Heart left ventricle (tissue), 16 donors: ENCODE measurements around the gene ANK3. TPM values are rescaled to one million over a fixed set of nuclear protein-coding genes. Genes with fewer than 3 reads are reported as not detected.

Experiments
- ATAC-seq, 4 donors: fragments of 200-7000 bp; cut with Tn5 transposase; one replicate each; pipeline ENCODE4 v1.9.1; 2020 to 2022; ENCODE audit warnings: moderate library complexity in 4 of 4, mild to moderate bottlenecking in 3 of 4, moderate number of reproducible peaks in 1 of 4
- DNase-seq, 5 donors: peaks; one replicate each; pipeline ENCODE4 v3.0.0-alpha.2; 2020
- H3K27ac ChIP-seq, 12 donors: fragments of 200-600 bp; sonication (generic) in 4 of 12; one replicate each; pipeline versions ENCODE4 v1.5.0 to v1.8.0; 2016 to 2022; ENCODE audit warnings: mild to moderate bottlenecking in 2 of 12
- H3K27me3 ChIP-seq, 9 donors: fragments of 200-600 bp; sonication (generic) in 2 of 9; one replicate each; pipeline versions ENCODE4 v1.5.1 to v1.8.0; 2016 to 2022; ENCODE audit warnings: mild to moderate bottlenecking in 3 of 9
- H3K36me3 ChIP-seq, 9 donors: fragments of 200-600 bp; sonication (generic) in 2 of 9; one replicate each; pipeline versions ENCODE4 v1.5.0 to v1.8.0; 2018 to 2022; ENCODE audit warnings: mild to moderate bottlenecking in 2 of 9
- H3K4me1 ChIP-seq, 12 donors: fragments of 200-600 bp; sonication (generic) in 4 of 12; one replicate each; pipeline versions ENCODE4 v1.5.0 to v1.8.0; 2016 to 2022; ENCODE audit warnings: mild to moderate bottlenecking in 3 of 12
- H3K4me3 ChIP-seq, 12 donors: fragments of 200-600 bp; sonication (generic) in 4 of 12; one replicate each; pipeline versions ENCODE4 v1.5.0 to v1.8.0; 2017 to 2022; ENCODE audit warnings: mild to moderate bottlenecking in 9 of 12, moderate library complexity in 4 of 12
- H3K9me3 ChIP-seq, 12 donors: fragments of 200-600 bp; sonication (generic) in 4 of 12; one replicate each; pipeline versions ENCODE4 v1.5.0 to v1.8.0; 2016 to 2022; ENCODE audit warnings: mild to moderate bottlenecking in 1 of 12
- CTCF ChIP-seq, 12 donors: fragments of 200-600 bp; sonication (generic) in 4 of 12; IDR thresholded peaks; one replicate each; pipeline versions ENCODE4 v1.5.0 to v1.8.0; 2018 to 2022; ENCODE audit warnings: antibody characterized with exemption in 12 of 12, mild to moderate bottlenecking in 5 of 12
- POLR2A ChIP-seq, 2 donors: fragments of 450-650 bp; IDR thresholded peaks; one replicate each; pipeline ENCODE4 v1.6.1; 2017; ENCODE audit warnings: antibody characterized with exemption in 2 of 2, mild to moderate bottlenecking in 2 of 2, moderate library complexity in 2 of 2
- WGBS, 4 donors: extraction: QIAGEN DNeasy Blood & Tissue Kit in 2 of 4; methylation state at CpG; one replicate each; pipeline versions ENCODE4 v1.1.5 to v1.1.7; 2013 to 2018; 5-methylcytosine and 5-hydroxymethylcytosine counted together
- intact Hi-C, 10 donors: fragments of 100-400 bp; cut with DNase I; formaldehyde crosslinking; loops; one replicate each; pipeline versions ENCODE4 v1.11.1 to v1.14.2; 2022
- polyA plus RNA-seq, 2 donors: library from polyadenylated mRNA; stranded (reverse); fragments of 200-250 nt; gene quantifications; one replicate each; pipeline ENCODE4 v1.2.3, GENCODE V29; 2013
- total RNA-seq, 9 donors: library from RNA; depleted of rRNA in 2 of 9; stranded (reverse); fragments of >200 nt in 2 of 9; fragmentation: NEBNext Ultra II Directional in 3 of 9; extraction: Animal tissue kit (Norgen Biotek cat#: 25700) in 3 of 9; gene quantifications; one replicate each; pipeline versions ENCODE4 v1.1.0 to v1.2.4, GENCODE V29; 2016 to 2023
- donor health status: ischemic (EF 13 %, LVEDD 7.1; RV severe dilation, severe dysfunction).
- donor health status: healthy with polysubstance abuse.
- donor health status: DM: no; HTN: yes; CAD: no.
- donor health status: DM: no; HTN: no; CAD: no.
- donor health status: ischemic (EF 25% LVEDD 6.9; RV normal size, moderate dysfunction).
- donor health status: ischemic (EF 25% LVEDD 5.7; RV mildly dilated, moderate dysfunction).
- donor health status: healthy.
- donor health status: DM: yes; HTN: yes; CAD: no.
- donor health status: ischemic (EF 35%, LVEDD 5.7; RV mildly dilated, moderate dysfunction).
- donor health status: nonischemic (EF 11% LVEDD 7.7; RV severe dilation, severe dysfunction).
- donor health status: DM: yes; HTN: yes; CAD: no.
- donor health status: PGD.
- donor health status: ischemic (EF 29% LVEDD 5.4; RV normal size, mild dysfunction).
- donor health status: nonischemic (EF 23%, LVEDD 6.1; RV moderate dilation, normal function).

Gene ANK3
- total and polyA plus RNA-seq, 11 donors = 33.8 to 576 (median 239) TPM

- Histone ChIP-seq H3K27me3 (no peaks in the 10 kb centered on the region), H3K4me3 (no peak overlapping the region), H3K9me3 (no peaks in the 10 kb centered on the region), H3K4me1 (peaks cover 0 to 3% (median 0%) of the 10 kb centered on the region in 12 donors), H3K27ac (no peak overlapping the region), H3K36me3 (no peaks in the 10 kb centered on the region)
- ATAC-seq (no peak), DNase-seq (no peak)
- WGBS, 4 donors = 87 to 95% (median 88%) methylated on average over 3 of the region's 3 CpGs
- intact Hi-C loops = no loop called here
- TF ChIP-seq CTCF (IDR thresholded peaks at IDR 0.05) (no peak), POLR2A (IDR thresholded peaks at IDR 0.05) (no peak)
Measured at GRCh38 chr10:60374836-60375235, 14.8 kb downstream of the ANK3 start.

- 92 to 95% (median 93%) methylated on average over 4 of the region's 4 CpGs for WGBS, 4 donors
- TF ChIP-seq POLR2A (IDR thresholded peaks at IDR 0.05) (no peak), CTCF (IDR thresholded peaks at IDR 0.05) (no peak)
- DNase-seq = no peak
- no peaks in the 10 kb centered on the region for H3K36me3 ChIP-seq
- intact Hi-C loops = no loop called here
- H3K27me3 ChIP-seq = no peaks in the 10 kb centered on the region
- H3K4me3 ChIP-seq = no peak overlapping the region
- H3K9me3 ChIP-seq = no peaks in the 10 kb centered on the region
- ATAC-seq = no peak
- H3K27ac ChIP-seq = no peak overlapping the region
- H3K4me1 ChIP-seq = peaks cover 0 to 3% (median 0%) of the 10 kb centered on the region in 12 donors
Measured at GRCh38 chr10:60372436-60372835, 17.2 kb downstream of the ANK3 start.

GRCh38 chr10:60369547-60369930 is 20.1 kb downstream of the ANK3 start:
- Histone ChIP-seq H3K27me3 (no peaks in the 10 kb centered on the region), H3K4me3 (no peak overlapping the region), H3K36me3 (no peaks in the 10 kb centered on the region), H3K27ac (no peak overlapping the region), H3K9me3 (no peaks in the 10 kb centered on the region), H3K4me1 (no peaks in the 10 kb centered on the region)
- no peak for TF ChIP-seq CTCF (IDR thresholded peaks at IDR 0.05)
- TF ChIP-seq POLR2A (IDR thresholded peaks at IDR 0.05) = no peak
- WGBS, 4 donors = 46 to 65% (median 60%) methylated on average over 2 of the region's 2 CpGs
- intact Hi-C loops = no loop called here
- DNase-seq (no peak), ATAC-seq (no peak)

- intact Hi-C loops = no loop called here
- H3K4me1 ChIP-seq = no peaks in the 10 kb centered on the region
- DNase-seq = no peak
- H3K36me3 ChIP-seq = no peaks in the 10 kb centered on the region
- no peak overlapping the region for H3K4me3 ChIP-seq
- H3K9me3 ChIP-seq = no peaks in the 10 kb centered on the region
- ATAC-seq = no peak
- TF ChIP-seq CTCF (IDR thresholded peaks at IDR 0.05) (no peak), POLR2A (IDR thresholded peaks at IDR 0.05) (no peak)
- 68 to 82% (median 78%) methylated on average over 5 of the region's 5 CpGs for WGBS, 4 donors
- no peaks in the 10 kb centered on the region for H3K27me3 ChIP-seq
- no peak overlapping the region for H3K27ac ChIP-seq
Measured at GRCh38 chr10:60368875-60369546, 20.7 kb downstream of the ANK3 start.
